HG03439 (cell line): Measurements from ENCODE around the gene ARID1A.
"Not testable (repeated sequence)": the region's sequence is repeated elsewhere in the genome, so short reads cannot be mapped to it uniquely, and the experiment has no call there.

Experiments used
- ATAC-seq: cut with Tn5 transposase; IDR thresholded peaks from one replicate; pipeline ENCODE4 v1.9.1; 2021; ENCODE audit warnings: mild to moderate bottlenecking, moderate library complexity; ENCODE audit not compliant: unreplicated experiment

ARID1A gene

DNA sequence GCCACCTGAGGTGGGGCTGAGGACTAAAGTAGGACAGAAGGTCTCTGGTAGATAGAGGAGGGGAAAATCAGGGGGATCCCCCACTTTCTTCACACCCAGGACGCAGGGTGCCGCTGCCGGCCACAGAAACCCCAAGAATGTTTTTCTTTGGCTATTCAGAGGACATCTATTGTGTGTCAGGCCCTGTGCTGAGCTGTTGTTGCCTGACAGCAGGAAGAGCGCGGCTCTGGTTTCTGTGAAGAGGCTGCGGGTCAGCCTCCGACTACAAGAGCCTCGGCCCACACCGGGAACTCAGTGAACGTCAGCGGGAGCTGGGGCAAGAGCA lies 91.5 kb downstream of the ARID1A start:
- peak; percentile 44 for ATAC-seq

DNA sequence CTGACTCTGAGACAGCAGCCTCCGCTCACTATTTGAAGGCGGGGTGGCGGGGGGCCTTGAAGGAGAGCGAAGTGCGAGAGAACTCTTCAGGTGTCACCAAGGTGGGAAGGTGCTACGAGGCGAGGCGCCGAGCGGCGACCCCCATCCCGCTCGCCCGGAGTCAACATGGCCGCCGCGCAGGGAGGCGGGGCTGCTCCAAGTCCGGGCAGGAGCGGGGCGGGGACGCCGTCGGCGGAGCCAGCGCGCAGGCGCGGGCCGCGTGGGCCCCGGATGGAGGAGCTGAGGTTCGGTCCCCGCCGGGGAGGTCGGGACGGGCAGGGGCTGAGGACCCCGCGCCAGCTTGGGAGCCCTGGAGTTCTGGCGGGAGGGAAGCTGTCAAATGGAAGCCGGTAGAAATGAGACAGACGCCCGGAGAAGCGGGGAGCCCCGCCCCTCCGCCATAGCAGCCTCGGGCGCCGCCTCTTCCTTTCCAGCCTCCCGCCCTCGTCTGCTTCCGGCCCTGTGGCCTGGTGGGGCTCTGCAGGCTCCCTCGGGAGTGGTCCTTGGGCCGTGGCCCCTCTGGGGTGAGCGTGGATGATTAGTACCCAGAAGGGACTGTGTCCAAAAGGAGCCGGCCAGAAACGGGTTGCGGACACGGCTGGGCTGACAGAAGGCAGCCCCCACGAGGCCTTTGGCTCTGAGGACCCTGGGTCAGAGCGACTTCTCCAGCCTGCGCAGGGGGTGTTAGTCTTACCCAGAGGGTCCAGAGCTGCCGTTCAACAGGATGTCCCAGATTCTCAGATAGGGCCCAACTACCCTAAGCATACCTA lies 92.1 kb downstream of the ARID1A start, which contains the start of gene PIGV:
Gene PIGV, plus strand, starts transcription at position 245 of the 809 bp plus-strand sequence. CDS start 2,866 bp downstream, outside the sequence.
- peak; percentile 70 for ATAC-seq

DNA sequence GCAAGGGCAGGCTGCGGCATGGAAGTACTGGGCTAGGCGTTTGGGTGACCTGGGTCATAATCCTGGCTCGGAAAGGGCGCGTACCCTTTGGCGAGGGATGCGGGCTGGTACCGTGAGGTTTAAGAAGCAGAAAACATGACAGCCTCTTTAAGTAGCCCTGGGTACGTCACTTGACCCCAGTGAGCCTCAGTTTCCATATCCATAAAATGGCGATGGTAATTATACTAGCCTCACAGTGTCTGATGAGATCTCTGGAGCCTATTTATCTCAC lies 92.6 kb downstream of the ARID1A start:
- ATAC-seq, result no peak

DNA sequence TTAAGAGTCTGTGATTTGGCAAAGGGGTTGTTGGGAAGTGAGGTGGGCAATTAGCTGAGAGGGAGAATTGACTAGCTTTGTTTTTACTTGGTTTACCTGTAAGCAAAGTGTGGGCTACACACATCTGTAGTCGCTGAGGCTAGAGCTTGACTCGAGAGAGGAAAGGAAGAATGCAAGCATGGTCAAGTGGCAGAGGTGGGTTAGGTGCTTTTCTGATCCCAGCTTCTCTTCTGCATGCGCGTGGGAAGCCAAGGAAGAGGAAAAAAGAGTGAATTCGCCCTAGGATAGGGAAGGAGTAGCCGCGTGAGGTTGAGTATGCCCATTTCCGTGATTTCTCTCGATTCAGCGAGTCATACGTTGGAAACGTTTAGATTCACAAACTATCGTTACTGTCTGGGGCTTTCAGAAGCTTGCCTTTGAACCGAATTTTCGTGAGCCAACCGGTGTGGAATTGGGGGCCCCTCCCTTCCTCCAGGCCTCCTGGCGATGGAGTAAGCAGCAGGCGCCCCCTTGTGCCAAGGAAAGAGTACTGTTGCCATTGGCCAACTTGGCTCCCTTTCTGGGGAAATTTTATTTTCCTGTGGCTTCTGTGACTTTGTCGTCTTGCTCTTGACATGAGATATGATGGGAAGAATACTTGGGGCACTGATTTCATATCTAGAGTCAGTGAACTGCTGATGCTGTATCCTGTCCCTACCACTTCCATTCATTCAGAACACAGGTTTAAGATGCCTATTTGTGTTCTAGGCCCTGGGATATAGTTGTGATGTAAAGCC lies 93.2 kb downstream of the ARID1A start:
- peak; percentile 32 for ATAC-seq

DNA sequence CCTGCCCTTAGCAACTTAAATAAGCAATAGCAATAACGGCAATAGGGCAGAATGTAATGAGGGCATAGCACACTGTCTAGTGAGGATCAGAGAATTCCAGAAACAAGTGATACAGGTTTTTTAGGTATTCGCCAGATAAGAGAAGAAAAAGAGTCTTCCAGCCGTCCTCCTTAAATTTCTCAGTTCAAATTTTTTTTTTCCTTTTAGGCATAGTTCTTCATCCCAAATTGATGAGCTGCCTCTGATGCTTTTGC lies 93.7 kb downstream of the ARID1A start:
- ATAC-seq, result no peak

DNA sequence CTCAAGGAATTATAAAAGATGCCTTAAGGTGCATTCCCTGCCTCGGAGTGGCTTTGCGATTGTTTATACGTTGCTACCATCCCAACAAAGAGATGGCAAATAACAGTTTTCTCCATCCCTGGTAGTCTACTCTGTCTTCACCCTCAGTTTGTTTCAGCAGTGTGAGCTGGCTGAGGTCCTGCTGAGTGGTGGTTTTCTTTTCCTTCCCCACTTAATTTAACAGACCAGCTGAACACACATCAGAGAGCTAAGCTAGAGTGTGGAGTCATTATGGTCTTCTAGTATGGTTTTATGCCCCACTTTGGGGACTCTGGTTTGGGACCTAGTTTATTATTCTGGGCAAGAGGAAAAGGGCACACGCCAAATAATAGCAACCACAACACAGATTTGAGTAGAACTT lies 94.1 kb downstream of the ARID1A start:
- no peak for ATAC-seq

DNA sequence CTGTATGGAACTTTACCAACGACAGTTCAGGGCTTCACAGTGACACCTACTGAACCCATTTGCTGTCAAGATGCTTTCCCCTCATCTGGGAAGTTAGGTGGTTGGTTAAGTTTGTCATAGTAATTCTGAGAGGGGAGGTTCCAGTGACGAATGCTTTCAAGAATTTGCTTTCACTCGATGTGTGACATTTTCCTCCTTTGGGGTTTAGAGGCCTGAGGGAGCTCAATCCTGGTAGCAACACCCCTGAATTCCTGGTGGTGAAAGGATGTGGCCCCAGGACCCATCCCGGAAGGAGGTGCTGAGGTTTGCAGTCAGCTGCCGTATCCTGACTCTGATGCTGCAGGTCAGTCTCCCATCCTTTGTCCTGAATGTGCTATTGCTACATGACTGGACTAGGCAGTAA lies 94.7 kb downstream of the ARID1A start:
- ATAC-seq, result no peak

DNA sequence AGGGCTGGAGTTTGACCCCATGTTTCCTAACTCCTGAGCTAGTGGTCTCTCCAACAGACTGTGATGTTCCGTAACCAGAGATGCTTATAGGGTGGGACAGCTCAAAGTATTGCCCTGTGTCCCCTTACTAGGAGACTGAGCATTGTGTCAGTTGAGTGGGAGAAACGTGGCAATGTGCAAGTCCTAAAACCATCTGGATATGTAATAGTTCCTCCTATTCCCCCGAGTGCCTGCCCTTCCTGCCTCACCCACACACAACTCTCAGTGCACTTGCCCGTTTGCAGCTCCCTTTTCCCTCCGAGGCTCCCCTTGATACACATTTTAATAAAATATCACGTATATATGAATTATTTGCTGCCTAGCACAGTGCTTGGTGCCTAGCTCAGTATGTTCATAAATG lies 95.3 kb downstream of the ARID1A start:
- ATAC-seq, result no peak

DNA sequence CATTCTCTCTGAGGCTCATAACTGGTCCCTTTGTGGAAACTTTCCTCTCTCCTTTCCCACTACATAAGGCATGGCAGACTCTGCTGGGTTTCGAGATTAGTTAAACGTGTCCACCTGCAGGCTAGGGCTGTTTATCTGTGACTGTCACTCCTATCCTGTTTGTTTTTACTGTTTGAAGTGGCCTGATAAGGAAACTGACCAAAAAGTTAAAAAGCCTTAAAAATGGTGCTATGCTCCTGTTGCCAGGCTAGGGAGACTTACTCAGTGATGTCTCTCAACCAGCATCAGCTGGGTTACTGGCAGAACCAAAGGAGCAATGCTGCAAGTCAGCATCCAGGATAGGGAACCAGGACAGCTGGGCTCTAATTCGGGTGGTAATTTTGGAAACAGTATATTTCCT lies 95.8 kb downstream of the ARID1A start:
- ATAC-seq, result no peak

DNA sequence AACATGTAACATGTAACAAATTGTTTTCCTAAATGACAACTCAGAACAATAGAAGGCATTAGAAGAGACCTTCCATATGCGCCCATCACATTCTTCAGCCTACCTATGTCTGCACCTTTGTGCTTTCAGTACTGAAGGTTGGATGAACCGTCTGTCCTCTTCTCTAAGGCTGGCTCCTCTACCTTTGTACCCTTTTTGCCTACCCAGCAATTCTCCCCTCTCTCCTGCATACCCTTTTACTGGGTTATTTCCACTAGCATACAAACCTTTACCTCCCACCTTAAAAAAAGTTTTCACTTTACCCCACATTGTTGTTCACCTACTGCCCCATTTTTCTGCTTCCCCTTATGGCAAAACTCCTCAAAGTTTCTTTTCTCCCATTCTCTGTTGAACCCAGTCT lies 97.1 kb downstream of the ARID1A start:
- ATAC-seq, result no peak

DNA sequence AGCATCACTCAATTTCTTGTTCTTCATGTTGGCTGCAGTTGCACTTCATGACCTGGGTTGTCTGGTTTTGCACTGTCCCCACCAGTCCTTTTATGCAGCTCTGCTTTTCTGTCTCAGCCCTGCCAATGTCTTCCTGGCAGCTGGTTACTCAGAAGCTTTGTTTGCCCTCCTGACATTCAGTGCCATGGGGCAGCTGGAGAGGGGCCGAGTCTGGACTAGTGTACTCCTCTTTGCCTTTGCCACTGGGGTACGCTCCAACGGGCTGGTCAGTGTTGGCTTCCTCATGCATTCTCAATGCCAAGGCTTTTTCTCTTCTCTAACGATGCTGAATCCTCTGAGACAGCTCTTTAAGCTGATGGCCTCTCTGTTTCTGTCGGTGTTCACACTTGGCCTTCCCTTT lies 98.6 kb downstream of the ARID1A start:
- no peak for ATAC-seq

DNA sequence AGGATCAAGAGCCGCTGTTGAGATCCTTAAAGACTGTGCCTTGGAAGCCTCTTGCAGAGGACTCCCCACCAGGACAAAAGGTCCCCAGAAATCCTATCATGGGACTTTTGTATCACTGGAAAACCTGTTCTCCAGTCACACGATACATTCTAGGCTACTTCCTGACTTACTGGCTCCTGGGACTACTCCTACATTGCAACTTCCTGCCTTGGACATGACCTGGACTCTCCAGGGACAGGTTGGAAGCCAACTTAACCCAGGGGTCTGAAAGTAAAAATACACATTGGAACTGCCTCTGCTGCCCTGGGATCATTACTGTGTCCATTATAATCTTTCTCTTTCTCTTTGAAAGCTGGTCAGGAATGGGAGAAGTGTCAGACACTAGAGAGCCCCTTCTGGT lies 101.8 kb downstream of the ARID1A start:
- no peak for ATAC-seq

DNA sequence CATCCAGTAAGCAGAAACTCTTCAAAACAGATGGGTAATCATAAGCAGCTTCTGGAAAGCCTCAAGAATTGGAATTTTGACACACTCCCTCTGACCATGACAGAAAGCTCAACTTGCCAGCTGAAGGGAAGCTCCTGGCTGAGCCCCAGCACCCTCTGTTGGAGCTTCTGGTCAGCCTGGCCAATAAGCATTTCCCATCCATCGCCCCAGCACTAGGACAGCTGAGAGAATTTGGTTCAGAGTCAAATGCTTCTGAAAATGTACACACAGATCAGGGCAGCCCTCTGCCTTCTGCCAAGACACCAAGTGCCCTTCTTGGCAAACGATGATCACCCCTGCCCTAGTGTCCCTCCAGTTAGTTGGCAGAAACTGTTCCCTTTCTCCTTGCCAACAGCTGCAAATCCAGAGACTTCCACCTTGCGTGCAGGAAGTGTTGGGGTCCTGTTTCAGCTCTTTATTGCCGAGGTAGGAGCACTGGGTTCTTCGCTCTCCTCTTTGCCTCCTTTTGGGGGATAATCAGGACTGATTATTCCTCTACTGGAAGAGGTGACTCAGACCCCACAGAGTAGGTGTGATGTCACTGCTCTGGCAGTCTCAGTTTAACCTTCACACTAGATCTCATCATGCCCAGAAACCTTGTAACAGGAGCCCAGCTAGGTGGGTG lies 103.8 kb downstream of the ARID1A start:
- ATAC-seq, result no peak

DNA sequence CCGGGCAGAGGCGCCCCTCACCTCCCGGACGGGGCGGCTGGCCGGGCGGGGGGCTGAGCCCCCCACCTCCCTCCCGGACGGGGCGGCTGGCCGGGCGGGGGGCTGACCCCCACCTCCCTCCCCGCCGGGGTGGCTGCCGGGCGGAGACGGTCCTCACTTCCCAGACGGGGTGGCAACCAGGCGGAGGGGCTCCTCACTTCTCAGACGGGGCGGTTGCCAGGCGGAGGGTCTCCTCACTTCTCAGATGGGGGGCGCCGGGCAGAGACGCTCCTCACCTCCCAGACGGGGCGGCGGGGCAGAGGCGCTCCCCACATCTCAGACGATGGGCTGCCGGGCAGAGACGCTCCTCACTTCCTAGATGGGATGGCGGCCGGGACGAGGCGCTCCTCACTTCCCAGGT lies 108.1 kb downstream of the ARID1A start:
- not testable (repeated sequence) for ATAC-seq

DNA sequence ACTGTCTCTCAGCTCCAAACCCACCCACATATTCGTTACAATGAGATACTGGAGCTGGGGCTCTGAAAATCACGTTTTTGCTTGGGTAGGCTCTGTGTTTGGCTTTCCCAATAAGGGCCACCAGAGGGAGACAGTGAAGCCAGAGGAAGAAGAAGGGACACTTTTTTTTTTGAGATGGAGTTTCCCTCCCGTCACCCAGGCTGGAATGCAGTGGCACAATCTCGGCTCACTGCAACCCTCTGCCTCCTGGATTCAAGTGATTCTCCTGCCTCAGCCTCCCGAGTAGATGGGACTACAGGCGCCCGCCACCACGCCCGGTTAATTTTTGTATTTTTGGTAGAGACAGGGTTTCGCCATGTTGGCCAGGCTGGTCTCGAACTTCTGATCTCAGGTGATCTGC lies 114.3 kb downstream of the ARID1A start:
- not testable (repeated sequence) for ATAC-seq

DNA sequence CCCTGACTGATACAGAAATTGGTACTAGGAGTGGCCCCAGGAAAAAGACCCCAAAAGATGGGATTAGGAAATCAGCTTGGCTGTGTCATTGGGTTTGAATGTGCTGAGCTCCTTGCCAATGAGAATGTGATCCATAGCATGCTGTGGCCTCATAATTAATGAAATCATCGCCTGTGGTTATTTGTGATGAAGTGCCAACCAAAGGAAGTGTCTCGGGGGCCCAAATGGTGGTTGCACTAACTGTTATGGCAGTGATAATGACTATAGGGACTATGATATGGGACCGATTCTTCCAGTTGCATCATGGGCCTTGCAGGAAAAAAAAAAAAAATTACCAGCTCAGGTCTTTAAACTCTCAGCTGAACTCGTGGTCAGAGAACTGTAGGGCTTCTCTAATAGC lies 115.2 kb downstream of the ARID1A start:
- no peak for ATAC-seq

DNA sequence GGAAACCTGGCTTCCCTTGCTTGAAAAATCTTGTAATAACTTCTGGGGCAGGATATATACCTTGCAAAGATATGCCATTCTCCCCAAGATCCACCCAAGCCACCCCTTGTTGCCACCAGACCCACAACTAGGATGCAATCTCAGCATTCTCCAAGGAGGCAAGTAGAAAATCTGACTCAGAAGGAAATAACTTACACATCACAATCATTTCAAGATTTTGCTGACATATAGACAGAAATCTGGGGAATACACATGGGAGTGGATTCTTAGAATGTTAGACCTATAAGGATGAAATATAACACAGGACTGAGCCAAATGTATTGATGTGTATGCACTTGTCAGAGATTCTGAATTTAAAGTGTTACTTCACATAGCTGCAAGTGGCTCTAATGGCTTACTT lies 115.9 kb downstream of the ARID1A start:
- ATAC-seq, result no peak

DNA sequence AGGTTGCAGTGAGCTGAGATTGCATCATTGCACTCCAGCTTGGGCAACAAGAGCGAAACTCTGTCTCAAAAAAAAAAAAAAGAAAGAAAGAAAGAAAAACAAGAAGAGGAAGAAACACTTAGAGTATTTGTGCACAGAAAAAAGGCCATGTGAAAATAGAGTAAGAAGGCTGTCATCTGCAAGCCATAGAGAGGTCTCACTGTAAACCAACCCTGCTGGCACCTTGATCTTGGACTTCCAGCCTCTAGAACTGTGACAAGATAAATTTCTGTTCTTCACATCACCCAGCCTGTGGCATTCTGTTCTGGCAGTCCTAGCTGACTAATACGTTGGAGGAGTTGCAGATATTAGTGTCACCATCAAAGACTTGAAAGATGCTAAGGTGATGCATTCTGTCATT lies 118.6 kb downstream of the ARID1A start:
- ATAC-seq, result no peak

DNA sequence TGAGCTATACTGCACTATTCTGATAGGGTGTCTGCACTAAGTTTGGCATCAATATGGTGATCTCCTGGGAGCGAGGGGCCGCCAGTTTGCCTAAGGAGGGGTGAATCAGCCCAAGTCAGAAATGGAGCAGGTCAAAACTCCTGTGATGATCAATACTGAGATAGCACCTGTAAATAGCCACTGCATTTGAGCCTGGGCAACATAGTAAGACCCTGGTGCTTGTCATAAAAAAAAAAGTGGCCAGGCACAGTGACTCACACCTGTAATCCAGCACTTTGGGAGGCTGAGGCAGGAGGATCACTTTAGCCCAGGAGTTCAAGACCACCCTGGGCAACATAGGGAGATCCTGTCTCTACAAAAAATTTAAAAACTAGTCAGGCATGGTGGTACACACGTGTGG lies 119.1 kb downstream of the ARID1A start:
- no peak for ATAC-seq

DNA sequence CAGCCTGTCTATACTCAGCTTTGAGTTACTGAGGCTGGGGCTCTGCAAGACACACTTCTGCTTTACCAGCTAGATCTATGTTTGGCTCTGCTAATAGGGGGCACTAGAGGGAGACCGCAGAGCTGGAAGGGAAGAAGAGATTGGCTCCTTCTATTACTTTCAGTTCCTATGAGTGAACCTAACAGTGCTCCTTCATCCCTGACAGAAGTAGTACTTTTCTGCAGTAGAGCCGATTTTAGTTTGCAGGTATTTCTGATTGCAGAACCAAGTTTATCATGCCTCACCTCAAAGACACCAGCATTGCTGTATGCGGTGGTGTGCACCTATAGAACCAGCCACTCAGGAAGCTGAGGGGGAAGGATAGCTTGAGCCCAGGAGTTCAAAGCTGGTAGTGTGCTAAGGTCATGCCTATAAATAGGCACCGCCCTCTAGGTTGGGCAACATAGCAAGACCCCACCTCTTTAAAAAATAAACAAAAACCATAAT lies 125.0 kb downstream of the ARID1A start:
- peak; percentile 71 for ATAC-seq

DNA sequence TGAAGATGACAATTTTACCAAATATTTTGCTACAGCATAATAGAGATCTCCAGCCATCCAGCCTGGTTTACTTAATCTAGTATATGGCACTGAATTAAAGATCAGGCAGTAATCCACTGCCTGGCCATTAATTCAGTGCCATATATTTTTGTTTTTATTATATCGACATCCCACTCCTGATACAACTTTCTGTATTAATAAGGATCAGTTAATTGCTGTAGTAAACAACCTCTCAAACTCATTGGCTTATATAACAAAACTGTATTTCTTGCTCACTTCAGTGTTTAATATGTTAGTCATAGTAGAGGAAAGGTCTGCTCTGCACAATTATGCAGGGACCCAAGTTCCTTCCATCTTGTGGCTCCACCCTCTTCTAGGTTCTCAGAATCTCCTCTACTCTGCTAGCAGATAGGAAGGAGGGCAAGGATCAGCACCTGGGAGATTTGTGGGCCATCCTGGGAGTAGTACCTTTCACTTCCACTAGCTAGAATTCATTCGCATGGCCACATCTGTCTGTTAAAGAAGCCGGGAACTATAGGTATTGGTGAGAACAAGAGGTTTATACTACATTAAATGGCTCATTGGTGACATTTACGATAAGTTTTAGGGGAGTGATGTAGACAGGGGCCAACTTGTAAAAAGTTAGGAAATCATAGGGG lies 127.1 kb downstream of the ARID1A start:
- ATAC-seq, result no peak

DNA sequence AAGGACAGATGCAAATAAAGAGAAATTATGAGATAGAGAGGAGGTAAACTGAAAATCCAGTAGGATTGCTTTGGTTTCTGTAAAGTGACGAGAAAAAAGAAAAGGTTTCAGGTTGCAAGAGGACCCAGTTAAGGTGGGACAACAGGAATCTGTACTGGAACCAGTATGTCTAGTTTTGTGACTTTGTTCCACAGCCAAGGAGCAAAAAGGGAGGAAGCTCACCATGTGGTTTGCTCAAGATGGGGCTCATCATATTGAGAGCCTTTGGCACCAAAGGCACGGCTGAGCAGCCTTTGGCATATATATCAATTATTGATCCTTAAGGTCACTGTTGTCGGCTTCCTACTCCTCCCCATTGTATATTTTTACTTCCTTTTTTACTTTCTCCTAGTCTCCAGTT lies 128.9 kb downstream of the ARID1A start:
- ATAC-seq, result no peak
